HEK293 (cell line): ENCODE data around the gene NOS2.

Source experiments
- CTCF ChIP-seq: fragments of 450-650 bp; formaldehyde crosslinking; IDR thresholded peaks from 2 replicates; pipeline ENCODE4 v1.5.1; 2016; ENCODE audit warnings: missing biosample characterization, missing genetic modification characterization
- KLF7 ChIP-seq: fragments of 450-650 bp; formaldehyde crosslinking; IDR thresholded peaks from 2 replicates; pipeline ENCODE4 v1.5.1; 2016; ENCODE audit warnings: missing biosample characterization, missing genetic modification characterization, borderline replicate concordance
- PRDM10 ChIP-seq: fragments of 450-650 bp; formaldehyde crosslinking; IDR thresholded peaks from 2 replicates; pipeline ENCODE4 v1.5.1; 2016; ENCODE audit warnings: missing biosample characterization, missing genetic modification characterization
- REST ChIP-seq: fragments of 450-650 bp; formaldehyde crosslinking; IDR thresholded peaks from 2 replicates; pipeline ENCODE4 v1.5.1; 2016; ENCODE audit warnings: missing biosample characterization, missing genetic modification characterization
- ZBTB10 ChIP-seq: fragments of 450-650 bp; formaldehyde crosslinking; IDR thresholded peaks from 2 replicates; pipeline ENCODE4 v1.5.1; 2016; ENCODE audit warnings: missing biosample characterization, missing genetic modification characterization
- ZBTB26 ChIP-seq: fragments of 450-650 bp; formaldehyde crosslinking; optimal IDR thresholded peaks from 2 replicates; pipeline ENCODE3; 2016; ENCODE audit warnings: missing biosample characterization, mild to moderate bottlenecking, missing genetic modification characterization
- ZNF221 ChIP-seq: fragments of 450-650 bp; formaldehyde crosslinking; IDR thresholded peaks from 2 replicates; pipeline ENCODE4 v1.5.1; 2017; ENCODE audit warnings: missing biosample characterization, missing genetic modification characterization, borderline replicate concordance
- ZNF23 ChIP-seq: fragments of 450-650 bp; formaldehyde crosslinking; IDR thresholded peaks from 2 replicates; pipeline ENCODE4 v1.5.1; 2016; ENCODE audit warnings: missing biosample characterization, missing genetic modification characterization, borderline replicate concordance
- ZNF274 ChIP-seq, 2 experiments: fragments of 200-500 bp in 1 of 2; fragments of 450-650 bp in 1 of 2; sonication (Bioruptor generic) in 1 of 2; formaldehyde crosslinking in 1 of 2; IDR thresholded peaks; 2 replicates each; pipeline versions ENCODE4 v1.5.1 to v1.6.1; 2014 to 2016; ENCODE audit warnings: borderline replicate concordance in 1 of 2, inconsistent platforms in 1 of 2, low read length in 1 of 2, missing biosample characterization in 1 of 2, missing genetic modification characterization in 1 of 2
- ZNF324 ChIP-seq: fragments of 450-650 bp; formaldehyde crosslinking; IDR thresholded peaks from 2 replicates; pipeline ENCODE4 v1.5.1; 2016; ENCODE audit warnings: missing biosample characterization, missing genetic modification characterization
- ZNF561 ChIP-seq: fragments of 450-650 bp; IDR thresholded peaks from 2 replicates; pipeline ENCODE4 v1.5.1; 2018; ENCODE audit warnings: missing biosample characterization, missing genetic modification characterization, borderline replicate concordance
- ZNF571 ChIP-seq: fragments of 450-650 bp; formaldehyde crosslinking; IDR thresholded peaks from 2 replicates; pipeline ENCODE4 v1.5.0; 2017; ENCODE audit warnings: missing biosample characterization, missing genetic modification characterization
- ZNF600 ChIP-seq: fragments of 450-650 bp; formaldehyde crosslinking; IDR thresholded peaks from 2 replicates; pipeline ENCODE4 v1.5.1; 2016; ENCODE audit warnings: missing biosample characterization, missing genetic modification characterization
- ZNF639 ChIP-seq: fragments of 450-650 bp; formaldehyde crosslinking; IDR thresholded peaks from 2 replicates; pipeline ENCODE4 v1.5.1; 2016; ENCODE audit warnings: missing biosample characterization, missing genetic modification characterization

GRCh38 chr17:27764589-27764988 lies 35.7 kb downstream of the NOS2 start:
- TF ChIP-seq ZNF600 (no peak), ZBTB26 (tag by site-specific recombination) (no peak), CTCF (tag by site-specific recombination) (no peak), REST (tag by site-specific recombination) (no peak), PRDM10 (tag by site-specific recombination) (no peak), ZNF324 (tag by site-specific recombination) (no peak), ZNF221 (tag by site-specific recombination) (no peak), ZBTB10 (tag by site-specific recombination) (no peak), ZNF561 (tag by site-specific recombination) (no peak), ZNF639 (no peak), KLF7 (tag by site-specific recombination) (no peak), ZNF23 (tag by site-specific recombination) (no peak), ZNF274 (IDR thresholded peaks at IDR 0.05; ENCODE audit: low read length) (no peak), ZNF274 (tag by site-specific recombination; IDR thresholded peaks at IDR 0.05; ENCODE audit: borderline replicate concordance) (no peak), ZNF571 (tag by site-specific recombination) (no peak)
